ENCODE measurements around the gene CEP131. TPM values are rescaled to one million over a fixed set of nuclear protein-coding genes. Genes with fewer than 3 reads are reported as not detected.

Gene CEP131
- 1 to 10 TPM; 4.7 to 9.5 TPM for total RNA-seq
- long read RNA-seq, partial matches to known transcripts: 4 of 5 reads
- long read RNA-seq, other reads (novel, unspliced or antisense): 1 of 5 reads

DNA sequence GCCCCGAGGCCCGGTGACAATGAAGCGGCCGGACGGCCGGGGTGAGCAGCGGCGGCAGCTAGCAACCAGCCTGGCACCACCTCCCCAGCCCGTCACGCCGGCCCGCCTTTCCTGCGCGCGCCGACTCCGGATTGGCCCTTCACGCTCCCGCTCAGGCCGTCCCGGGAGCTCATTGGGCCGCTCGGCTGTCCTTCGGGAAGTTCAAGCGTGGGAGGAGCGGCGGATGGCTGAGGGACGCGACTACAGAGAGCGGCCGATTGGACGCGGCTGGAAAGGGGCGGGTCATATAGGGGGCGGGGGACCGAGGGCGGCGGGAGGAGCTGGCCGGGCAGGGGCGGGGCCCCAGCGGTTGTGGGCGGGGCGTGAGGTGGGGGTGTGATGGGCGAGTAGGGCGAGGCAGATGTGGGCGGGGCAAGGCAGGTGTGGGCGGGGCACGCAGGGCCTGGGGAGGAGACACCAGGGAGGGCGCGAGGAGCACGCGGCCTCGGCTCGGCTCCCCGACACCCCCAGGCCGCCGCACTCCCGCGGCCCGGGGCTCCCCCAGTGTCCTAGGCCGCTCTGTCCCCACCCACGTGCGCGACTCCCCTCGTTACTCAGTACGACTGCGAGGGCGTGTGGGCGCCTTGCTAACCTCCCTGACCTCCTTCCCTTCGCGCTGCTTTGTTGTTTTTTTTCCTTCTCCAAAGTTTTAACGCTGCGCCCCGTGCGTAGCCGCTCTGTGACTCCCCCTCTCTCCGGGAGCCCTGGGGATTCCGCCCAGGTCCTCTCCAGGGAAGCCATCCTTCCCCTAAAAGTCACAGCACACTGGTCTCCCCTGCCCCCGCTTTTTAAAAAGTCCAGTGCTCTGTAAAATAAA, at the start of gene CEP131:
Gene CEP131 (minus strand): TSS at position 60 of the 856 bp plus-strand sequence. CDS start 2,909 bp downstream, outside the sequence.
- DNase-seq (peak; percentile 99), ATAC-seq (peak; percentile 93)
- intact Hi-C loops (cut with DNase I, micrococcal nuclease): no loop called here

- DNase-seq (no peak), ATAC-seq (no peak)
- intact Hi-C loops (cut with DNase I, micrococcal nuclease): no loop called here
Observed at GRCh38 chr17:81271226-81271625, 48.5 kb upstream of the CEP131 start.

DNA sequence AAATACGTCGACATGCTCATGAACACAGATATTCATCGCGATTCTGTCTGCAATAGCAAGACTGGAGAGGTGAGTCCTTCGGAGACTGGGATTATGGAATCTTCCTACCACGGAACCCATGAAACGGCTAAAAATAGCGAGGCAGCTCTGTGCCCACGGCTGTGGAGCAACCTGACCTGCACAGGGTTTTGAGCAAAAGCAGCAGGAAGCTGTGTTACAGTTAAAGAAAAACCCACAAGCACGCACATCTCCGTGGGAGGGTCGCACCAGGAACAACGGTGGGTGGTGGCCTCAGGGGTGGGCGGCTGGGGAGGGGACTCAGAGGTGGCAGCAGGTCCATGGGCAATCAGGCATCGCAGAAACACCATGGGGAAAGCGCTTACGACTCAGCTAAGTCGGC, 47.5 kb upstream of the CEP131 start:
- no peak for DNase-seq
- intact Hi-C loops (cut with DNase I, micrococcal nuclease): no loop called here
- ATAC-seq: no peak

DNA sequence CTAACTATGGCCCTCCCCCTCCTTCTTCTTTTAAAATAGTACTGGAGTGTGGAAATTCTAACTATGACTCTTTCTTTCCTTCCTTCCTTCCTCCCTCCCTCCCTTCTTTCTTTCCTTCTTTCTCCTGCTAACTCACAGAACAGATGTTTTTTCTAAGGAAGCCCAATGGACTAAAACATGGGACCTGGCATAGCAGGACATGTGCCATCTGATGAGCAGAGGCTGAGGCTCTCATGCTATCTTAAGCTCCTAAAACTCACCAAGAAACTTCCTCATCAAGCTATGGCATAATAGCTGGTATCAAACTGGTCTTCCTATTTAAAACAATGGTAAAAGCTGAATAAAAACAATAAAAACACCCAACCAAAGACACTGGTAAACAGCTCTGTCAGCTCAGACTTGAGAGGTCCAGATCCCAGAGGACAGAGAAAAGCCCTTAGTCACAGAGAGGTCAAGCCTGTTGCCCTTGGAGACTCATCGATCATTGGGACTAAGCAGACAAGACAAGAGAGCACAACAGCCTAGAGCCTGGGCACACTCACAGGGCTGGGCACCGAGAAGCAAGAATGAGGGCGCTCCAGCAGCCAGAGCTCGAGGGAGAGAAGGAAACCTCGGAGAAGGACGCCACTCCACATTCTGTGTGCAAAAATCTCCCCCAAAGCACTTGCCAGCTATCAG, 44.8 kb upstream of the CEP131 start:
- ATAC-seq (no peak), DNase-seq (no peak)
- intact Hi-C loops (cut with DNase I, micrococcal nuclease): no loop called here

GRCh38 chr17:81265576-81265975, 42.8 kb upstream of the CEP131 start:
- ATAC-seq: no peak

GRCh38 chr17:81264640-81265039, 41.9 kb upstream of the CEP131 start:
- DNase-seq (no peak), ATAC-seq (no peak)
- intact Hi-C loops (cut with DNase I, micrococcal nuclease): no loop called here

More at GRCh38 chr17:81265576-81265975, 42.8 kb upstream of the CEP131 start:
- no peak for DNase-seq
- intact Hi-C loops (cut with DNase I, micrococcal nuclease): no loop called here

DNA sequence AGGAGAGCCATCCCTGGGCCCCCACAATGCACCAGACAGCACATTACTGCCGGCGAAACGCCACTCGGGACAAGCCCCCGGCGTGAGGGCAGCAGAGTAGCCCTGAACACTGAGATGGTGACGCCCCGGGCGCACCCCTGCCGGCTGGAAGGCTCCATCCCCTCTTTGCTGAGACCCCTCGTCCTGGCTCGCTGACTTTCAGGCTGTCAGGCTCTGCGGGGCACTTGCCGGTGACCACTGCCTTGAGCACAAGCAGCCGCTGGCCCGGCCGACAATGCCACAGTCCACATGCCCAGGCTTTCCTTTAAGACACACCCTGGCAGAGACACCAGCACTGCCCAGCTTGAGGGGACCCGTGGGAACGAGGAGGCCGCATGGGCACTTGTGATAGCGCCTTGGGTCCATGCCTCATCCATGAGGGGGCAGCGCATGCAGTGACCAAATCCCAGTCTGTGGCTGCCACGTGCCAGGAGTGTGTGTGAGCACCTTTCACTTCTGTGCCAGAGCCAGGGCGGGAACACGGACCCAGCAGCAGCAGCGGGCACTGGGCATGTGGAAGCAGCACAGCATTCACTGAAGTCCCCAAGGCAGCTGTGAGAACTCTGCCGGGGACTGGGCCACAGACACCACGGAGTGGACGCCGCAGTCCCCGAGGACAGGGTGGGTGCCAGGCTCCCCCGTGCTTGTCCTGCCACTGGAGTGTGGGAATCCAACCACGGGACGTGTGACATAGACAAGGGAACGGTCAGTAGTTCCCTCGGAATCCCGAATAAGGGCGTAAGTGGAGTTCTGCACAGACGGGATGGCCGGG, 40.8 kb upstream of the CEP131 start:
- intact Hi-C loops (cut with DNase I, micrococcal nuclease): no loop called here
- no peak for DNase-seq
- ATAC-seq: no peak

GRCh38 chr17:81261582-81262336, 39.0 kb upstream of the CEP131 start:
- DNase-seq: no peak
- intact Hi-C loops (cut with DNase I, micrococcal nuclease): no loop called here
- no peak for ATAC-seq

DNA sequence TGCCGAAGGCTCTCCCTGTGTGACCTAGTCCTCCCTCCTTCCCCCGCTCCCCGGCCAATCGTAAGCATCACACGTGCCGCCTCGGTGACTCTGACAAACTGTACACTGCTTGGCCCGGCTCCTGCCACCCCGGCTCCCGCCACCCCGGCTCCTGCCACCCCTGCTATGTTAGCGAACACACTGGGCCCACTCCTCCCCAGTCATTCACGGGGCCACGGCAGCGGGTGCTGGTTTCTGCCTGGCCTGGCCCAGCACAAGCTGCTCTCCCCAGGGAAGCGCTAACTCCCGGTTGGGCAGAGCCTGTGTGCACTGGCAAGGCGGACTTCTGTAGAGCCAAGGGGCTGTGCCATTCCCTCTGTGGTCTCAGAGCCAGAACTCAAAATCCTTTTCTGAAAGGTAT, 38.3 kb upstream of the CEP131 start:
- DNase-seq (no peak), ATAC-seq (no peak)
- intact Hi-C loops (cut with DNase I, micrococcal nuclease): no loop called here

DNA sequence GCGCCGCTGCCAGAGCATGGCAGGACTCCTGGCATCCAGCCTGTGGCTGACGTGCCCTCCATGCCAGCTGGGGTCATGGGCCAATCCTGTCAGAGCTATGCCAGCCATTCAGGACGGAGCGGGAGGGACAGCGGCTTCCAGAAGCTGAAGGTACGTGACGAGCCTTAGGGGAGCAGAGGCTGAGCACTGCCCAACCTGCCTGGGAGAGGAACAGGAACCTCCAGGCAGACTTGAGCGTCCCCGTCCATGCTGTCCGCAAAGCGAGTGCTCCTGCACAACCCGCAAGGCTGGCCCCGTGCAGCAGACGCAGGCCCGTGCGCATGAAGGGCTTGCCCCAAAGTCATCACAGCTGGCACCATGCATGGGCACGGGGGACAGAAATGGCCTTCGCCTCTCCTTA, 37.9 kb upstream of the CEP131 start:
- ATAC-seq: no peak
- intact Hi-C loops (cut with DNase I, micrococcal nuclease): no loop called here
- DNase-seq: no peak

DNA sequence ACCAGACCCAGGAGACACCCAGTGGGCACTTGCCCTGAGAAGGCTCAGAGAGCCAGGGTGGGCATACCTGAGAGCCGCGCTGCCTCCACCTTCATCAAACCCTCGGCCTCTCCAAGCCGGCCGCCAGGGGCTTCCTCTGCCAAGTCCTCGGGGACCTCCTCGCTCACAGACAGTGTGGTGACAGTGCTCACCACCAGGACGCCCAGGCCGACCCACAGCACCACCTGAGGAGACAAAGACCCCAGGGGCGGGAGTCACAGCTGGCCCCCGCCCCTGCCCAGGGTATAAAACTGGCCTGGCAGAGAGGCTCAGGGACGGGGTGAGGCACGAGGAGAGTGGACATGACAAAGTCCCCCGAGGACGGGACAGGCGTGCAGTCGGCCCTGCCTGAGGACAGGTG, 37.4 kb upstream of the CEP131 start:
- intact Hi-C loops (cut with DNase I, micrococcal nuclease): no loop called here
- no peak for ATAC-seq
- no peak for DNase-seq

GRCh38 chr17:81259058-81259605, 36.4 kb upstream of the CEP131 start:
- intact Hi-C loops (cut with DNase I, micrococcal nuclease): loop anchor here in 1 of 2 donors (10.0 kb wide), 1 partner anchor 226 kb away; no protein-coding TSS in a partner anchor
- no peak for DNase-seq
- ATAC-seq: no peak

DNA sequence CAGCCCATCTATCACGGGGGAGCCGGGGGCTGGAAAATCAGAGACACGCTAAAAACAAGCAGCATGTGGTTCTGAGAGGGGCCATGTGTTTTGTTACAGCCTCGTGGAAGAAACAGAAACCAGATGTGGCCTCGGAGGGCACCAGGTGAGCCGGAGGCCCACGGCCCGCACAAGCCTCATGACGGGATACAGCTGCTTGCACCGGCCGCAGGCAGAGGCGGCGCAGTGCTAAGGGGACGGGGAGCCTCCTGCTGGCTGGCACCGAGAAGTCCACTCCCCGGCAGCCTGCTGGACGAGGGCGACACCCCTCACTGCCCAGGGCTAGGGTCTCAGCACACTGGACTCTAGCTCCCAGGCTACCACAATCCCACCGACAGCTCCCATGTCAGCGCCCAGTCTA, 35.5 kb upstream of the CEP131 start:
- intact Hi-C loops (cut with DNase I, micrococcal nuclease): loop anchor here in 1 of 2 donors (10.0 kb wide), 1 partner anchor 227 kb away; no protein-coding TSS in a partner anchor
- DNase-seq: no peak
- no peak for ATAC-seq

DNA sequence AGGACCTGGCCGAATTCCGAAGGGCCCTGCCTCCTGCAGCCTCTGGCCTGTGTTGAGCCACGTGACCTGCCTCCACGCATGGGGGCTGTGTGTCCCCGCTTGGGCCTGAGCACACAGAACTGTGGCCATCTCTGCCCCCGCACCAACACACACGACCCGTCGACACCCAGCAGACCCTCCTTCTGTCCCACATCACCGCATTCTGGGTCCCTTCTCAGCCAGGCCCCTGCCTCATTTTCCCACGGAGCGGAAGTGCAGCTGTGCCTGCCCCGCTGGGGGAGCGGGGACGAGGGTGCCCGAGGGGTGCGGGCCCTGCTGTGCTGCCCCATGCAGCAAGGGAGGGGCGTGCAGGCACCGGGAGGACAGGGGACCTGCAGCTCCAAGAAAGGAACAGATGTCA, 34.8 kb upstream of the CEP131 start:
- intact Hi-C loops (cut with DNase I, micrococcal nuclease): loop anchor here in 1 of 2 donors (10.0 kb wide), 1 partner anchor 227 kb away; no protein-coding TSS in a partner anchor
- no peak for ATAC-seq

DNA sequence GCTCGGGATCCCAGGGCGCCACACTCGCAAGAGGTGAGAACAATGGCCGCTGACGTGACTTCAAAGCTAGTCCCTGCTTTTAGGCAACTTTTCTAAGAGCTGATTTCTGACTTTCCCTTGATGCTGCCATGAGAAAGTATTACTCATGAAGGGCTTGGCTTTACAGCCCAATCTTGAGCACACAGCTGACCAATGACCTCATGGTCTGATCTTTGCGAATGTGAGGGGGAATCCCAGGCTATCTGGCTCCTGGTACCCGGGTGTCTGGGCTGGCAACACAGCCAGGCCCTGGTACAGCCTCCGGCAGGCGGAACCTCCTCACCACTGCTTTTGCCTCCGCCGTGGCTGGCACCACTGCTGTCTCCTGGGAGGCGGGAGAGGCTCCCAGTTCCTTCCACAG, 33.9 kb upstream of the CEP131 start:
- DNase-seq: no peak
- intact Hi-C loops (cut with DNase I, micrococcal nuclease): loop anchor here in 1 of 2 donors (10.0 kb wide), 1 partner anchor 228 kb away; no protein-coding TSS in a partner anchor

More for the DNA sequence above, 34.8 kb upstream of the CEP131 start:
- DNase-seq: no peak

GRCh38 chr17:81254955-81255717, 32.4 kb upstream of the CEP131 start:
- ATAC-seq (peak; percentile 66), DNase-seq (peak; percentile 88 to 91)
- intact Hi-C loops (cut with DNase I, micrococcal nuclease): loop anchor here (5.0 to 10.0 kb wide), 2 partner anchors 230 to 347 kb away; no protein-coding TSS in a partner anchor

More for the DNA sequence above, 33.9 kb upstream of the CEP131 start:
- ATAC-seq: peak; percentile 20
